NCI-H69 (cell line): ENCODE data around the gene CPLANE2.
"Not testable (repeated sequence)": the region's sequence is repeated elsewhere in the genome, so short reads cannot be mapped to it uniquely, and the experiment has no call there.

ENCODE experiments used
- DNase-seq: peaks from one replicate; lab custom pipeline; 2025; lab: John Stamatoyannopoulos, UW

Gene CPLANE2

GRCh38 chr1:16229976-16230740 lies 6.8 kb downstream of the CPLANE2 start:
- no peak for DNase-seq

GRCh38 chr1:16226490-16227179 lies 10.3 kb downstream of the CPLANE2 start:
- DNase-seq = peak; percentile 5

GRCh38 chr1:16226129-16226489 lies 10.9 kb downstream of the CPLANE2 start:
- DNase-seq = no peak

DNA sequence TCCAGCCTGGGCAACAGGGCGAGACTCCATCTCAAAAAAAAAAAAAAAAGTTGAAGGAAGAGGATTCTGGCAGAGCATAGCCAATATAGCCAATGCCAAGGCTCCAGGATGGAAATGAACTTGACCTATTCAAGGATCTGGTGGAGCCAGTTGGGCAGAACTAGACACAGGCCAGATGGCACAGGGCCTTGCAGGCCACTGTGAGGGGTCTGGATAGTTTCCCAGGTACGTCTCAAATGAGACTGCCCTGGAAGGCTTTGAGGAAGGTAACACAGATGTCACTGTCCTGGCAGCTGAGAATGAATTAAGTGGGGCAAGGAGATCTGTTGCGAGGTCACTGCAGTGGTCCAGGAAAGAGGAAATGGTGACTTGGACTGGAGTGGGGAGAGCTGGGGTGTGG lies 12.5 kb downstream of the CPLANE2 start:
- DNase-seq = no peak

GRCh38 chr1:16222716-16223115 lies 14.3 kb downstream of the CPLANE2 start:
- DNase-seq = not testable (repeated sequence)

GRCh38 chr1:16221499-16221898 lies 15.5 kb downstream of the CPLANE2 start:
- no peak for DNase-seq

GRCh38 chr1:16219968-16220500 lies 16.9 kb downstream of the CPLANE2 start:
- no peak for DNase-seq

DNA sequence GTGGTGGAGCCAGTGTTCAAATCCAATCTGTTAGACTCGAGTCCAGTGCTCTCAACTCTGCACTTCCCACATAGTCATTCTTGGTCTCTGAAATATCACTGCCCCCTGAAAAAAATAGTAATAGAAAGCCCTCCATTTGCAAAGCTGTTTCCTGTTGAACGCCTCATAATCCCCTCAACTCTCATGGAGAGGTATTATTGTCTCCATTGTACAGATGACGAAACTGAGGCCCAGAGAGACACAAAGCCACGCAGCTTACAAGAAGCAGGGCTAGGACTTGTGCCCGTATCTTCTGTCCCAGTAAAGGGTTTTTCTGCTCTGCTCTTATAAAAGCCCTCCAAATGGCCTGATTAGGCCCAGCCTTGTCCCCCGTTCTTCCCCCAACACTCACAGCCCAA lies 18.3 kb downstream of the CPLANE2 start:
- no peak for DNase-seq

DNA sequence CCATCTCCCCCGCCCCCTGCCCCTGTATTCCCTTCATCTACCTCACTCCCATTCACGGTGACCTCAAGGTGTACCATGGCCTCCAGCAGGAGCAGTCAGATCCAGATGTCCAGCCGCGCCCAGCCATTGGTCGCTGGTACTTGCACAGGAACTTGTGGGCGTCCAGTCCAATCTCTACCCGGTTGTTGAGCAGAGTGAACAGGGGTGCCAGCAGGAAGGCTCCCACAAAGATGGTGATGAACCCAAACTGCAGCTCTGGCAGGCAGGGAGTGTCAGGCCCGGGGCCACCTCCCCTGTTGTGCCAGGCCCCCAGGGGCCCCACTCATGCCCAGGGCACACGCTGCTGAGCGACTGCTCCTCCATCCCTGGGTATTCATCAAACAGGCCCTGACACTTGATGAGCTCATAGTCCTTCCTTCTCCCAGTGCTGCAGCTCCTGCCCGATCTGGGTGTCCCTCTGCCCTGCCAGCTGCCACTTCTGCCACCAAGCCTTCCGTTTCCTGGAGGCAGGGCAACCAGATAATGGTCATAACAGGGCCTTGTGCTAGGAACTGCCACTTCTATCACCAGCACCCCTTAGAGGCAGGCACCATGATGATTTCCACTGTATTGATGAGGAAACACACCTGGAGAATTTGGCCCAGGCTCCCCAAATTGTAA lies 18.8 kb downstream of the CPLANE2 start:
- no peak for DNase-seq

- DNase-seq = peak; percentile 95
Measured at GRCh38 chr1:16217061-16217785, 19.8 kb downstream of the CPLANE2 start.

GRCh38 chr1:16215882-16216753 lies 20.9 kb downstream of the CPLANE2 start:
- DNase-seq = peak; percentile 93

DNA sequence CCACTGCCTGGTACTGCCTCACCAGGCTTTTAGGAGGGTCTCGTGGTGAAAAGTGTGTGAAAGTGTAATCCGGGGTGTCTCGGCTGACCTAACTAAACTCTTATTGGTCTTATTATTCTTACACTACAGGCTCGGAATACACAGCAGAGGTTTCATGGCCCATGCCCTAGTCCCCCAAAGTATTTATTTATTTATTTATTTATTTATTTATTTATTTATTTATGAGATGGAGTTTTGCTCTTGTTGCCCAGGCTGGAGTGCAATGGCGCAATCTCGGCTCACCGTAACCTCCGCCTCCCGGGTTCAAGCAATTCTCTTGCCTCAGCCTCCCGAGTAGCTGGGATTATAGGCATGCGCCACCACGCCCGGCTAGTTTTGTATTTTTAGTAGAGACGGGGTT lies 21.7 kb downstream of the CPLANE2 start:
- not testable (repeated sequence) for DNase-seq

DNA sequence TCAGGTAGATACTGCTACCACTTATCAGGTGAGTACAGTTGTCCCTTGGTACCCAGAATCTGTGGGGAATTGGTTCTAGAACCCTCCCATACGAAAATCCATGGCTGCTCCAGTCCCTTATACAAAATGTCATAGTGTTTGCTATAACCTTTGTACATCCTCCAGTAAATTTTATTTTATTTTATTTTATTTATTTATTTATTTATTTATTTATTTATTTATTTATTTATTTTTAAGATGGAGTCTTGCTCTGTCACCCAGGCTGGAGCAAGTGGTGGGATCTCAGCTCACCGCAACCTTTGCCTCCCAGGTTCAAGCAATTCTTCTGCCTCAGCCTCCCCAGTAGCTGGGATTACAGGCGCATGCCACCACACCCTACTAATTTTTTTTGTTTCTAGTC lies 23.4 kb downstream of the CPLANE2 start:
- DNase-seq = not testable (repeated sequence)

DNA sequence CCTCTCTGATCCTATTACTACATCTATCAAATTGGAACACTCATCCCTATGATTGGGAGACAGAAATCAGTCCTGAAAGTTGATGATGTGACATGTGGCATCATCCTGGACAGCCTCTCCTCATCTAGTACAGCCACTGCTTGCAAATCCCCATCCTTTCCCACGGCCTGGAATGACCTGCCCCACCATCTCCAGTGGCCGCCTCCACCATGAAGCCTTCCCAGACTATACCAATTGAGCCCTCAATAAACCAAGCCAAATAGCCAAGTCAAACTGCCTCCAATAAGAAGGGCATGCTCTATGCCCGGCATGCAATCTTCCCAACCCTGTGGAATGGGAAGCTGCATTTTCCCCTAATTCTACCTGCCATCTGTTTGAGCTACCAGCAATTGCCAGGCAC lies 24.0 kb downstream of the CPLANE2 start:
- DNase-seq = no peak

DNA sequence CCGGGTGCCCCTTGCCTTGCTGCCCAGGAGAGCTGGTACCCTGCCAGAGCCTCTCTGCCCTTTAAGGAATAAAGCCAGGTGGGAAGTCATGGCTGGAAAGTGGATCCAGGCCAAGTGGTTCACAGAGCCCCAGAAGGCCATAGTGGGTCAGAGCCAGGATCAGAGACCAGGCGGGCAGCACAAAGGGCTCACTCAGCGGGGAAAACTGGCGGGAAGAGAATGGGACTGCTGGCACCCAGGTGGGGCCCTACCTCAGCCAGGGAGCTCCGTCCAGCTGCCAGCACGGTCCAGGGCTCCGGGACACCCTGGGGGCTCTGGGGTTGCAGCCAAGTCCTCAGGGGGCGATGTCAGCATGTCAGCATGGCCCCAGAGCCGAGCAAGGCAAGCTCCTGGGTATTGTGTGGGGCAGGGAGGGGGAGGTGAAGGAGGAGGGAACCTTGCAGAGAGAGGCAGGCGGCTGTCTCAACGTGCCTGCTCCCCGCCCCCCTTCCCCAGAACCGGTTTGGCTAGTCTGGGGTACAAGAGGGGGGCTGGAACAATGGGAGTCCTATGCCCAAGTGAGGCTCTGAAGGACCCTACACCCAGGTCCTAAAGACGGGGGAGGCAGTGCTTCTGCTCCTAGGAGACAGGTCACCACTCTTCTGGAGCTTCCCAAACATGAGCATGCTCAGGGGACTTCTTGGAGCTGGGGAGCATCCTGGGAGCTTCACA lies 24.6 kb downstream of the CPLANE2 start, which contains the start of gene ARHGEF19:
Gene ARHGEF19 (minus strand): TSS at position 402 of the 711 bp plus-strand sequence. CDS start 3,598 bp downstream, outside the sequence.
- peak; percentile 66 for DNase-seq

DNA sequence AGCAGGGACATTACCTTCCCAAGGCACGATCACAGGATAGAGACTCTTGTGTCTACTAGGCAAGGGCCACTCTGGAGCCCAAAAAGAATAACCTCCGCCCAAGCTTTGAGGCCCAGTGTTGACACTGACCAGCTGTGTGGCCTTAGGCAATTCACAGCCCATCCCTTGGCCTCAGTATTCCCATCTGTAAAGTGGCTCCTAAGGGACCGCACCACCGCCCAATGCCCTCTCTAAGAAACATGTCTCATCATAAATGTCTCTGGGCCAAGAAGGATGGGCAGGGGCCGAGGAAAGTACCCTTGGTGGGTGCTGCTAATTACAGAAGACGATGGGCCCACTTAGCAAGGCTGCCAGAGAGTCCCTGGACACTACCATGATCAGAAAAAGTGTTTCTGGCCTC lies 25.2 kb downstream of the CPLANE2 start:
- no peak for DNase-seq

DNA sequence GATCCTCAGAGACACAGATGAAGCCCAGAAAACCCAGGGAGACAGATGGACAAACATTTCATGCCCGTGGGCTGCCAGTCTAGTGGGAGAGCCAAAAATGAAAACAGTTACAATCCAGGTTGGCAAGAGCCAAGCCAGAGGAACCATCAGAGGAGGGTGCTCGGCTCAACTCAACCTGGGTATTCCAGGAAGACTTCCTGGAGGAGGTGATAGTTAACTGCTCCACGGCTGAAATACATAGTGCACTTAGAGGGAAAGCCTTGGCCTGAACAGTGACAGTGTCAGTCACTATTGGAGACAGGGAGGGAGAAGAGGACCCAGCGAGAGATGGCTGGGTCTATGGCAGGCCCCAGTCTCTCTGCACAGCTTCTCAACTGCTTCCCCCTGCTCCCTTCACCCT lies 26.4 kb downstream of the CPLANE2 start:
- no peak for DNase-seq

GRCh38 chr1:16209847-16210407 lies 27.1 kb downstream of the CPLANE2 start:
- no peak for DNase-seq

- DNase-seq = no peak
Measured at GRCh38 chr1:16209132-16209846, 27.7 kb downstream of the CPLANE2 start.
